OCI-LY7 (cell line): ENCODE data around the gene PCDHGA7.

Experiments
- EZH2phosphoT487 ChIP-seq: fragments of 200-600 bp; sonication (generic); IDR thresholded peaks from 2 replicates; pipeline ENCODE4 v1.6.1; 2018; ENCODE audit warnings: low read depth, borderline replicate concordance, mild to moderate bottlenecking, mixed run types, antibody characterized with exemption, low read length, moderate library complexity, mixed read lengths
- TF ChIP-seq, protein P1 (sequence below): fragments of 200-600 bp; sonication (generic); conservative IDR thresholded peaks from 2 replicates; pipeline ENCODE4 v1.5.1; 2014; ENCODE audit warnings: mild to moderate bottlenecking, antibody characterized with exemption, low read length, moderate library complexity, mixed read lengths

DNA sequence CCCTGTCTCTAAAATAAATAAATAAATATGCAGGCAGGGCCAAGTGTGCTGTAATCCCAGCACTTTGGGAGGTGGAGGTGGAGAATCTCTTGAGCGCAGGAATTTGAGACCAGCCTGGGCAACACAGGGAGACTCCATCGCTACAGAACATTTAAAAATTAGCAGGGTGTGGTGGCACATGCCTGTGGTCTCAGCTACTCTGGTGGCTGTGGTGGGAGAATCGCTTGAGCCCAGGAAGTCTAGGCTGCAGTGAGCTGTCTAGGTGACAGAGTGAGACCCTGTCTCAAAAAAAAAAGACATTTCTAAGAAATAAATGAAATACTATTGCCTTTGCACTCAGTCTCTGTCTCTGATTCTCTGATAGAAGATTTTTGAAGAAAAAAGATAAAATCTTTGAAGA, 29.0 kb downstream of the PCDHGA7 start:
- TF ChIP-seq, protein P1, sequence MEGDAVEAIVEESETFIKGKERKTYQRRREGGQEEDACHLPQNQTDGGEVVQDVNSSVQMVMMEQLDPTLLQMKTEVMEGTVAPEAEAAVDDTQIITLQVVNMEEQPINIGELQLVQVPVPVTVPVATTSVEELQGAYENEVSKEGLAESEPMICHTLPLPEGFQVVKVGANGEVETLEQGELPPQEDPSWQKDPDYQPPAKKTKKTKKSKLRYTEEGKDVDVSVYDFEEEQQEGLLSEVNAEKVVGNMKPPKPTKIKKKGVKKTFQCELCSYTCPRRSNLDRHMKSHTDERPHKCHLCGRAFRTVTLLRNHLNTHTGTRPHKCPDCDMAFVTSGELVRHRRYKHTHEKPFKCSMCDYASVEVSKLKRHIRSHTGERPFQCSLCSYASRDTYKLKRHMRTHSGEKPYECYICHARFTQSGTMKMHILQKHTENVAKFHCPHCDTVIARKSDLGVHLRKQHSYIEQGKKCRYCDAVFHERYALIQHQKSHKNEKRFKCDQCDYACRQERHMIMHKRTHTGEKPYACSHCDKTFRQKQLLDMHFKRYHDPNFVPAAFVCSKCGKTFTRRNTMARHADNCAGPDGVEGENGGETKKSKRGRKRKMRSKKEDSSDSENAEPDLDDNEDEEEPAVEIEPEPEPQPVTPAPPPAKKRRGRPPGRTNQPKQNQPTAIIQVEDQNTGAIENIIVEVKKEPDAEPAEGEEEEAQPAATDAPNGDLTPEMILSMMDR: no peak
- TF ChIP-seq EZH2phosphoT487: no peak
